HG03045 (cell line): ENCODE results near the gene PTP4A2.

Experiments used
- ATAC-seq: cut with Tn5 transposase; IDR thresholded peaks from one replicate; pipeline ENCODE4 v1.9.1; 2021; ENCODE audit warnings: mild to moderate bottlenecking, moderate library complexity; ENCODE audit not compliant: unreplicated experiment

Gene PTP4A2

DNA sequence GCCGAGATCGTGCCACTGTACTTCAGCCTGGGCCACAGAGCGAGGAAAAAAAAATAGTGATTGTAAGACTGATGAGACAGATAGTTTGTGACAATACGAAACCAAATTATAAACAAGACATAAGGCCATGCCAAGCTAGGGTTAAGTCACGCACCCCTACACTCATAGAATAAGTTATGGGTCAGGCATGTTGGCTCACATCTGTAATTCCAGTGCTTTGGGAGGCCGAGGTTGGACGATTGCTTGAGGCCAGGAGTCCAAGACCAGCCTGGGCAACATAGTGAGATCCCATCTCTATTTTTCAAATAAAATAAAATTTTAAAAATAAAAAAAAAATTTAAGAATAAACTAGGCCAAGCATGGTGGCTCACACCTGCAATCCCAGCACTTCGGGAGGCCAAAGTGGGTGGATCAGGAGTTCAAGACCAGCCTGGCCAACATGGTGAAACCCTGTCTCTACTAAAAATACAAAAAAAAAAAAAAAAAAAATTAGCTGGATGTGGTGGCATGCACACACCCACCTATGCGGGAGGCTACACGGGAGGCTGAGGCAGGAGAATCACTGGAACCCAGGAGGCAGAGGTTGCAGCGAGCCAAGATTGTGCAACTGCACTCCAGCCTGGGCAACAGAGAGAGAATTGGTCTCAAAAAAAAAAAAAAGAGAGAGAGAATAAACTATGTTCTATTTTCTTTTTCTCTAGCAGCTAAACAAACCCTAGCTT, 72.3 kb downstream of the PTP4A2 start:
- no peak for ATAC-seq

DNA sequence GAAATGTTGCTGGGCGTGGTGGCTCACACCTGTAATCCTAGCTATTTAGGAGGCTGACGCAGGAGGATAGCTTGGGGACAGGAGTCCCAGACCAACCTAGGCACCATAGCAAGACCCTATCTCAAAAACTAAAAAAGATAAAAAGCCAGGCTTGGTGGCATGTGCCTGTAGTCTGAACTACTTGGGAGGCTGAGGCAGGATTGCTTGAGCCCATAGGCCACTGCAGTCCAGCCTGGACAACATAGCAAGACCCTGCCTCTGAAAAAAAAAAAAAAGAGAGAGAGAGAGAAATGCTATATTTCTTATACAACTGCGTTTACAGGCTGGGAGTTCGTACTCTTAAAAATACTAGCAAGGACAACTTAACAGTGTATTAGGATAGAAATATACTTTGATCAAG, 76.1 kb downstream of the PTP4A2 start:
- no peak for ATAC-seq

DNA sequence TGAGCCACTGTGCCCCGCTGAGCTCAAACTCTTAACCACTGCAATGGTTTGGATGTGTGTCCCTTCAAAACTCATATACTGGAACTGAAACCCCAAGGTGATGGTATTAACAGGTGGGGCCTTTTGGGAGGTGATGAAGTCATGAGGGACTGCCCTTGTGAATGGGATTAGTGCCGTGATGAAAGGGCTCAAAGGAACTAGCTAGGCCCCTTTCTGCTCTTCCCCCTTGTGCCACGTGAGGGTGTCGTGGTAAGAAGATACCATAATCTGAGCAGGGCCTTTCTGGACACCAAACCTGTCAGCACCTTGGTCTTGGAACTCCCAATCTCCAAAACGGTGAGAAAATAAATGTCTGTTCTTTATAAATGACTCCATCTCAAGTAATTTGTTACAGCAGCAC, 76.8 kb downstream of the PTP4A2 start:
- ATAC-seq, result no peak

DNA sequence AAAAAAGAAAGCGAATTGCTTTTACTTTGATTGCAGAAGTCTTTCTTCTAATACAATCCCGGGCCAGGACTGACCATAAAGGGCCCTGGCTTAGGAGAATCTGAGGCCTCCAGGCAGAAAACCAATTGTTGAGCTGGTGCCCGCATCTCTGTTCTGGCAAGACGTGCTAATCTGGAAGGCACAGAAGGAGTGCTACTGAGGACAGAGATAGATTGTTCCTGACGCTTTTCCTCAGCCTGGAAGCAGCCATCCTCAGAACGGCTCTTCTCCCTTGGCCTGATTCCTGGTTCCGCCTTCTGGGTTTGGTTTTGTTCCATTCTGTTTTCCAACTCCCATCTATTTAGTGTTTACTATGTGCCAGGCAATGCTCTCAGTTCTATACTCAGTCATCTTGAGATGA, 77.6 kb downstream of the PTP4A2 start:
- no peak for ATAC-seq

DNA sequence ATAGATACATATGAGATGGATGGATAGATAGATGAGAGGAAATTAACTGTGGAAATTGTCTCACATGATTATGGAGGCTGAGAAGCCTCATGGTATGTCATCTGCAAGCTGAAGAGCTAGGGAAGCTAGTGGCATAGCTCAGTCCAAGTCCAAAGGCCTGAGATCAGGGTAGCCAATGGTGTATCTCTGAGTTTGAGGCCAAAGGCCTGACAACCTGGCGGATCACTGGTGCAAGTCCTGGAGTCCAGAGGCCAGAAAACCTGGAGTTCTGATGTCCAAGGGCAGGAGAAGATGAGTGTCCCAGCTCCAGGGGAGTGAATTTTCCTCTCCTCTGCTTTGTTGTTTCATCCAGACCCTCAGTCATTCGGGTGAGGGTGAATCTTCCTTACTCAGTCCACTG, 78.4 kb downstream of the PTP4A2 start:
- no peak for ATAC-seq

DNA sequence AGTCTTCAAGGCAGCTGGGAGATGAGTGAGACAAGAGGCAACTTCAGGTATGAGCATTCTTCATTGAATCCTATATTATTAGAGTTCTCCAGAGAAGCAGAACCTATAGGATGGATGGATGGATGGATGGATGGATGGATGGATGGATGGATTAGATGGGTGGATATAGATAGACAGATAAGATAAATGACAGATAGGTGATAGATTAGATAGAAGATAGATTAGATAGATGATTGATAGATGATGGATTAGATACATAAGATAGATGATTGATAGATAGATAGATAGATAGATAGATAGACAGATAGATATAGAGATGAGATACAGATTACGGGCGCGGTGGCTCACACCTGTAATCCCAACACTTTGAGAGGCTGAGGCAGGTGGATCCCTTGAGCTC, 79.1 kb downstream of the PTP4A2 start:
- ATAC-seq, result no peak

DNA sequence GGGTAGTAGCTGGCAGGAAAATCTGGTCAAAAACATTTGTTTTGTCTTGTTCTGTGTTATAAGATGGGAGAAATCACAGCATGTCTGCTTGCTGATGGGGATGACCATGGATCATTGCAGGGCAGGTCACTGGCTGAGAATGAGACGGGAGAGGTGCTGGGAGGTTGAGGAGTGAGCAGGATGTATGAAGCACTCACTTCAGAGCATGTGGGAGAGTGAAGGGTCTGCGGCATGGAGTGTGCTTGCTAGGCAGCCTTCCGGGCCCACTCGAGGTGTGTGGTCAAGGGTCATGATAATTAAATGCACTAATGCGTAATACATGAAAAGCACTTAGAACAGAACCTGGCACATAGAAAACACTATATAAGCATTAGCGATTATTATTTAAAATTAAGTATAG, 80.3 kb downstream of the PTP4A2 start:
- no peak for ATAC-seq
